Right lobe of liver (tissue), 4 donors: Measurements from ENCODE around the gene MKI67.

ENCODE experiments used
- CTCF ChIP-seq, 4 donors: fragments of 200-600 bp in 3 of 4; fragments of 450-650 bp in 1 of 4; IDR thresholded peaks; one replicate each; pipeline versions ENCODE4 v1.5.1 to v1.8.0; 2016 to 2022; ENCODE audit warnings: antibody characterized with exemption in 4 of 4, mild to moderate bottlenecking in 2 of 4
- POLR2A ChIP-seq: fragments of 450-650 bp; IDR thresholded peaks from one replicate; pipeline ENCODE4 v1.6.1; 2017; ENCODE audit warnings: antibody characterized with exemption, mild to moderate bottlenecking
- donor health status: DM: no; HTN: no; CAD: no.
- donor health status: DM: no; HTN: no; CAD: no.
- donor health status: DM: no; HTN: yes; CAD: no.

DNA sequence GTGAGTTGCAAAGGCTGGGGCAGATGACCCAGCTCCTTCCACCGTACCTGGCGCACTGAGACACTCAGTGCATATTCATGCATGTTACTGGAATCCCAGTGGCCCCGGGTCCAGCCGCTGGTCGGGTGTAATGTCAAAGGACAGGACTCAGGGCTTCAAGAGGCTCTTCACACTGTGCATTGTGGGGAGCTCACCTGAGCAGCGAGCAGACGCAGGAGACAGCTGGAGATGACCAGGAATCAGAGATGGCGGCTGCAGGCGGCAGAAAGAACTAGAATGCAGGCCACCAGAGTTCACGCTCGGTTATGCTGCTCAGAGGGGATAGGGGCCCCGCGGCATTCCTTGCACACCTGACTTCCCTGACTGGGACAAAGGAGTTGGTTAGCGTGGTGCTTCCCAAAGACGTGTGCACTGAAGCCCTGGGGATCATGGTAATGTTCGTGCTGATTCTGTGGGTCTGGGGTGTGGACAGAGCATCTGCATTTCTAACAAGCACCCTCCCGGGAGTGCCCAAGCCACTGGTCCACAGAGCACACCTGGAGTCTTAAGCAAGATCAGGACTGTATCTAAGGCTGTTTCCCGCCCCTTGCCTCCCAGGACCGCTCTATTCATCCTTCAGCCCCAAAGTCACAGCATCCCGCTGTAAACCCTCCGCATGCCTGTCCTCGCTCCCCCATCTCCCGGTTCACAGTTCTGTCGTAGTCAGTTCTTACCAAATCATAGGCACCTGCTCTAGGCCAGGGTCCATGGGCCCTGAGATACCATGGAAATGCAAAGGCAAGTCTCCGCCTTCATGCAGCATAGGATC lies 71.0 kb downstream of the MKI67 start:
- TF ChIP-seq CTCF (IDR thresholded peaks at IDR 0.05) (no peak), POLR2A (no peak)
